IMR-90 (cell line): ENCODE data around the gene TMC7. TPM values are rescaled to one million over a fixed set of nuclear protein-coding genes. Genes with fewer than 3 reads are reported as not detected.
"Not testable (repeated sequence)": the region's sequence is repeated elsewhere in the genome, so short reads cannot be mapped to it uniquely, and the experiment has no call there.

ENCODE experiments used
- ATAC-seq: fragments of 200-7000 bp; cut with Tn5 transposase; 2 replicates; pipeline ENCODE4 v1.9.1; 2020; ENCODE audit warnings: low read depth, mild to moderate bottlenecking, moderate library complexity
- BruUV-seq: library from RNA; stranded (reverse); fragments of 400-500 nt; replicated peaks from 2 replicates; lab custom pipeline; 2021; lab: Mats Ljungman, UMichigan
- CTCF ChIA-PET: fragments of 300-600 bp; formaldehyde crosslinking; extraction: SDS; loops from one replicate; lab custom pipeline; 2021; ENCODE audit warnings: antibody characterized with exemption; lab: Yijun Ruan, JAX
- POLR2A ChIA-PET: fragments of 300-600 bp; sonication (Branson Sonifier 250); formaldehyde crosslinking; loops from one replicate; lab custom pipeline; 2022; ENCODE audit warnings: antibody characterized with exemption; ENCODE audit not compliant: unreplicated experiment; lab: Charles Lee
- DNase-seq: peaks from one replicate; pipeline ENCODE4 v3.0.0; 2013
- H2AFZ ChIP-seq: replicated peaks from 2 replicates; pipeline ENCODE3; 2013; ENCODE audit warnings: low read length, mild to moderate bottlenecking; ENCODE audit not compliant: poor library complexity
- H2AK5ac ChIP-seq: 2 replicates; pipeline ENCODE4 v1.6.1; 2013; ENCODE audit warnings: low read depth, low read length, inconsistent platforms
- H2AK9ac ChIP-seq: replicated peaks from 2 replicates; pipeline ENCODE3; 2013; ENCODE audit warnings: mild to moderate bottlenecking, low read depth, low read length, moderate library complexity; ENCODE audit not compliant: poor library complexity
- H2BK120ac ChIP-seq: 2 replicates; pipeline ENCODE4 v1.6.1; 2013; ENCODE audit warnings: low read depth, low read length, inconsistent platforms
- H2BK15ac ChIP-seq: 3 replicates; pipeline ENCODE4 v1.6.1; 2013; ENCODE audit warnings: low read depth, low read length, inconsistent platforms
- H2BK20ac ChIP-seq: 2 replicates; pipeline ENCODE4 v1.6.1; 2013; ENCODE audit warnings: low read depth, mild to moderate bottlenecking, inconsistent platforms, low read length, moderate library complexity
- H2BK5ac ChIP-seq: 2 replicates; pipeline ENCODE4 v1.6.1; 2013; ENCODE audit warnings: mild to moderate bottlenecking, low read depth, low read length, inconsistent platforms; ENCODE audit not compliant: poor library complexity, severe bottlenecking
- H3K14ac ChIP-seq: replicated peaks from 2 replicates; pipeline ENCODE4 v1.6.1; 2013; ENCODE audit warnings: low read depth, low read length, inconsistent platforms
- H3K18ac ChIP-seq: 2 replicates; pipeline ENCODE4 v1.6.1; 2013; ENCODE audit warnings: low read depth, low read length, control low read depth
- H3K23ac ChIP-seq: 2 replicates; pipeline ENCODE4 v1.6.1; 2013; ENCODE audit warnings: low read depth, low read length, inconsistent platforms
- H3K27ac ChIP-seq: 2 replicates; pipeline ENCODE4 v1.5.1; 2013; ENCODE audit warnings: mild to moderate bottlenecking, control low read depth, low read length; ENCODE audit not compliant: insufficient read depth
- H3K27me3 ChIP-seq: 2 replicates; pipeline ENCODE4 v1.6.1; 2013; ENCODE audit warnings: low read length; ENCODE audit not compliant: control insufficient read depth, insufficient read depth
- H3K36me3 ChIP-seq: 2 replicates; pipeline ENCODE4 v1.6.1; 2013; ENCODE audit warnings: low read length, mixed read lengths; ENCODE audit not compliant: control insufficient read depth, insufficient read depth
- H3K4ac ChIP-seq: 2 replicates; pipeline ENCODE4 v1.6.1; 2013; ENCODE audit warnings: low read depth, low read length, inconsistent platforms
- H3K4me1 ChIP-seq: 2 replicates; pipeline ENCODE4 v1.6.1; 2013; ENCODE audit warnings: low read length, mixed read lengths; ENCODE audit not compliant: control insufficient read depth, insufficient read depth
- H3K4me2 ChIP-seq: 2 replicates; pipeline ENCODE4 v1.6.1; 2013; ENCODE audit warnings: low read depth, mild to moderate bottlenecking, control low read depth, low read length, moderate library complexity
- H3K4me3 ChIP-seq: 2 replicates; pipeline ENCODE4 v1.5.1; 2013; ENCODE audit warnings: low read depth, mild to moderate bottlenecking, control low read depth, low read length, moderate library complexity; ENCODE audit not compliant: insufficient read depth
- H3K56ac ChIP-seq: 2 replicates; pipeline ENCODE4 v1.6.1; 2013; ENCODE audit warnings: low read length, inconsistent platforms; ENCODE audit not compliant: insufficient read depth; ENCODE audit errors: extremely low read depth
- H3K79me1 ChIP-seq, 2 experiments: 2 replicates each; pipeline ENCODE4 v1.6.1; 2013; ENCODE audit warnings: low read length in 2 of 2, inconsistent platforms in 1 of 2, low read depth in 1 of 2
- H3K9ac ChIP-seq: 2 replicates; pipeline ENCODE4 v1.6.1; 2013; ENCODE audit warnings: low read depth, low read length, control low read depth
- H3K9me1 ChIP-seq: 2 replicates; pipeline ENCODE4 v1.6.1; 2013; ENCODE audit warnings: low read length, inconsistent platforms; ENCODE audit not compliant: insufficient read depth
- H3K9me3 ChIP-seq: 2 replicates; pipeline ENCODE4 v1.6.1; 2013; ENCODE audit warnings: low read length; ENCODE audit not compliant: control insufficient read depth, insufficient read depth
- H4K20me1 ChIP-seq: 2 replicates; pipeline ENCODE4 v1.6.1; 2013; ENCODE audit warnings: low read length, inconsistent platforms; ENCODE audit not compliant: insufficient read depth
- H4K5ac ChIP-seq: 2 replicates; pipeline ENCODE4 v1.6.1; 2013; ENCODE audit warnings: mild to moderate bottlenecking, low read depth, low read length, control low read depth
- H4K8ac ChIP-seq, 2 experiments: 2 replicates each; pipeline ENCODE4 v1.6.1; 2013; ENCODE audit warnings: low read depth in 2 of 2, low read length in 2 of 2, control low read depth in 1 of 2, inconsistent platforms in 1 of 2
- H4K91ac ChIP-seq: 2 replicates; pipeline ENCODE4 v1.6.1; 2013; ENCODE audit warnings: low read depth, low read length, inconsistent platforms; ENCODE audit not compliant: insufficient read depth
- WGBS, 2 experiments: methylation state at CpG; one replicate each; pipeline versions ENCODE4 v1.1.5 to v1.1.7; 2013; ENCODE audit warnings: missing lambda C conversion rate in 2 of 2; ENCODE audit not compliant: insufficient read length in 1 of 2; ENCODE audit errors: extremely low coverage in 2 of 2; 5-methylcytosine and 5-hydroxymethylcytosine counted together
- dilution Hi-C: fragments of 300-500 bp; cut with HindIII; formaldehyde crosslinking; loops from one replicate; pipeline ENCODE4 v1.14.3; 2018; ENCODE audit warnings: low sequenced_read_pairs; ENCODE audit not compliant: unreplicated experiment
- in situ Hi-C: fragments of 300-500 bp; cut with MboI; formaldehyde crosslinking; loops from 3 replicates; pipeline ENCODE4 v1.14.3; 2019; ENCODE audit warnings: low sequenced_read_pairs, inconsistent platforms, mixed read lengths
- intact Hi-C: fragments of 100-400 bp; cut with micrococcal nuclease; formaldehyde crosslinking; loops from 2 replicates; pipeline ENCODE4 v1.10.0; 2022
- polyA plus RNA-seq, 3 experiments: library from polyadenylated mRNA; depleted of rRNA; stranded (reverse); fragments of >200 nt; gene quantifications; 2 replicates each; pipeline ENCODE4 v1.2.3, GENCODE V29; 2012; ENCODE audit warnings: low replicate concordance in 1 of 3
- total RNA-seq: library from RNA; depleted of rRNA; stranded (reverse); fragments of >200 nt; gene quantifications from 2 replicates; pipeline ENCODE4 v1.2.3, GENCODE V29; 2012

The TMC7 gene
- total and polyA plus RNA-seq, 2 of the 4 experiments (the other 2 are of a cell fraction): 0.27 to 0.36 TPM

DNA sequence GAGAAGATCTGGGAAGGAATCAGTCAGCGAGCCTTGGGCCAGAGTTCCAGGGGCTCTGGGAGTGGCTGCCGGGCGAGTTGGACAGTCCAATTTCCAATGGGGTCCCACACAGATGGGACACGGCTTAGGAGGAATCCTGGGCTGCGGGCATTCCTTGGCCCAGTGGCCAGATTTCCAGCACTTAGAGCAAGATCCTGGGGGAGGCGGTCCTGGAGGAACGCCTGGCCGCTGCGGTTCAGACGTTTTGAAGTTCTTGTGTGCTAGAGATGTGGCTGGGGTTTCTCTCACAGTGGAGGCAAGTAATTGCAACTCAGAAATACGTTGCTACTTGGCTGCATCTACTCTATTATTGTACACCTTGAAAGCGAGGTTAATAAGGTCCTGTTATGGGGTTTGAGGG lies 11.7 kb downstream of the TMC7 start:
- H3K9ac ChIP-seq, H3K18ac ChIP-seq, ATAC-seq, H2BK15ac ChIP-seq, H2BK120ac ChIP-seq, H3K4me3 ChIP-seq, H2BK5ac ChIP-seq, H2AK5ac ChIP-seq, H3K14ac ChIP-seq, H3K56ac ChIP-seq, CTCF ChIA-PET, H3K4me1 ChIP-seq, H2AFZ ChIP-seq, H2BK20ac ChIP-seq, H4K5ac ChIP-seq, H4K20me1 ChIP-seq, H3K23ac ChIP-seq, H3K9me1 ChIP-seq, BruUV-seq, H3K4ac ChIP-seq, H4K91ac ChIP-seq, dilution Hi-C loops, H3K4me2 ChIP-seq, POLR2A ChIA-PET, H3K36me3 ChIP-seq, H4K8ac ChIP-seq, H3K9me3 ChIP-seq, H3K27ac ChIP-seq, H2AK9ac ChIP-seq, DNase-seq, H3K79me1 ChIP-seq, in situ Hi-C loops, H3K27me3 ChIP-seq: not testable (repeated sequence)
- intact Hi-C loops: loop anchor here (5.0 kb wide), 1 partner anchor 72 kb away; the partner anchor contains the start of gene COQ7
- 83% methylated on average over 1 of the region's 12 CpGs; no CpG with 5 or more reads in 1 of the 2 experiments for WGBS, 2 experiments

DNA sequence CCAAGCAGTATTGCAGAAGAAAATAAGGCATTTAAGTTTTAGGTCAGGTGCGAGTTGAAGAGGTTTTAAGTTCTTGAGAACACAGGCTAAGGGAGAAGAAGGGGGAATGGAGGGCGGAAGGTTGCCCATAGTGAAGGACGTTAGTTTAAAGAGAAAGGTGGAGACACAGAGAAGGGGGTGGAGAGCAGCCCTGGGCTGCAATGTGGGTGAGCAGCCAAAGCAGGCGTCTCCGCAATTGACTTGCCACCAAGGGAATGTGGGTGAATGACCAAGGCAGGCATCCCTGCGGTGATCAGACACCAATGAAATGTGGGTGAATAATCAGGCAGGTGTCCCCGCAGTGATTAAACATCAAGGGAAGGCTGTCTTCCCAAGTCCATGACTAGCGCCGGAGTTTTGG lies 12.8 kb downstream of the TMC7 start:
- H4K91ac ChIP-seq, H2AK9ac ChIP-seq, H3K9me1 ChIP-seq, H3K4me1 ChIP-seq, H2BK120ac ChIP-seq, POLR2A ChIA-PET, H2AFZ ChIP-seq, H3K23ac ChIP-seq, dilution Hi-C loops, DNase-seq, H3K4ac ChIP-seq, H3K56ac ChIP-seq, H3K27ac ChIP-seq, in situ Hi-C loops, H4K5ac ChIP-seq, H3K4me3 ChIP-seq, H3K18ac ChIP-seq, H2AK5ac ChIP-seq, H4K20me1 ChIP-seq, H2BK20ac ChIP-seq, H4K8ac ChIP-seq, H3K27me3 ChIP-seq, H3K36me3 ChIP-seq, H3K9ac ChIP-seq, ATAC-seq, H3K79me1 ChIP-seq, CTCF ChIA-PET, H3K9me3 ChIP-seq, H3K14ac ChIP-seq, H3K4me2 ChIP-seq, H2BK15ac ChIP-seq, BruUV-seq, H2BK5ac ChIP-seq: not testable (repeated sequence)
- intact Hi-C loops: loop anchor here (5.0 kb wide), 1 partner anchor 71 kb away; the partner anchor contains the start of gene COQ7
- WGBS, 2 experiments: 89% methylated on average over 7 of the region's 9 CpGs; no CpG with 5 or more reads in 1 of the 2 experiments
